NT2/D1 (cell line): Measurements from ENCODE around the gene FHOD3.

Experiments
- SUZ12 ChIP-seq: IDR thresholded peaks from 2 replicates; pipeline ENCODE4 v1.6.1; 2011; ENCODE audit not compliant: insufficient read length, insufficient read depth; ENCODE audit errors: extremely low read depth
- YY1 ChIP-seq: IDR thresholded peaks from 2 replicates; pipeline ENCODE4 v1.6.1; 2011; ENCODE audit not compliant: insufficient read length, insufficient read depth
- ZNF274 ChIP-seq: IDR thresholded peaks from 2 replicates; pipeline ENCODE4 v1.6.1; 2011; ENCODE audit warnings: mild to moderate bottlenecking, low read depth, low read length

- TF ChIP-seq SUZ12 (no peak), ZNF274 (no peak), YY1 (no peak)
These were observed 300.1 kb downstream of the FHOD3 start for GRCh38 chr18:36597636-36598035.
